ENCODE data around the gene DAND5.

Gene DAND5

DNA sequence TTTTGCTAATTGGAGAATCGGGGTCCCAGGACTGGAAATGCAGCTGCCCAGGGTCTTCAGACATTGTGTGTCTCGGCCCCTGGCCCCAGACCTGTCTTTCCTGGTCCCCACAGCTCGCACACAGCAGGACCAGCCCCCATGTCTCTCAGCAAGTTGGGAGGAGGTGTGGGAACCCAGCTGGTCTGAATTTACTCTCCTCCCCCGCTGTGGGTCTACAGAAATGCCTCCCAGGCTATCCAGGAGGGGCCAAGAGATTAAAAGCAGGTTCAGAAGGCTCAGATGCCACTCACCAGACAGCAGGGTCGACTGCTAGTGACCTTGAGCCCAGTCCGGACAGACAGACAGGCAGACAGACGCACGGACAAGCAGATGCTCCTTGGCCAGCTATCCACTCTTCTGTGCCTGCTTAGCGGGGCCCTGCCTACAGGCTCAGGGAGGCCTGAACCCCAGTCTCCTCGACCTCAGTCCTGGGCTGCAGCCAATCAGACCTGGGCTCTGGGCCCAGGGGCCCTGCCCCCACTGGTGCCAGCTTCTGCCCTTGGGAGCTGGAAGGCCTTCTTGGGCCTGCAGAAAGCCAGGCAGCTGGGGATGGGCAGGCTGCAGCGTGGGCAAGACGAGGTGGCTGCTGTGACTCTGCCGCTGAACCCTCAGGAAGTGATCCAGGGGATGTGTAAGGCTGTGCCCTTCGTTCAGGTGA is at the start of gene DAND5:
DAND5 (plus strand) TSS at position 285 of the 697 bp plus-strand sequence; CDS start at position 370, 85 bp downstream.
- DNase-seq = peak; percentile 54 to 92

GRCh38 chr19:12921047-12921446 is 48.3 kb upstream of the DAND5 start:
- DNase-seq = no peak

GRCh38 chr19:12922959-12923358 is 46.4 kb upstream of the DAND5 start:
- no peak for DNase-seq

DNA sequence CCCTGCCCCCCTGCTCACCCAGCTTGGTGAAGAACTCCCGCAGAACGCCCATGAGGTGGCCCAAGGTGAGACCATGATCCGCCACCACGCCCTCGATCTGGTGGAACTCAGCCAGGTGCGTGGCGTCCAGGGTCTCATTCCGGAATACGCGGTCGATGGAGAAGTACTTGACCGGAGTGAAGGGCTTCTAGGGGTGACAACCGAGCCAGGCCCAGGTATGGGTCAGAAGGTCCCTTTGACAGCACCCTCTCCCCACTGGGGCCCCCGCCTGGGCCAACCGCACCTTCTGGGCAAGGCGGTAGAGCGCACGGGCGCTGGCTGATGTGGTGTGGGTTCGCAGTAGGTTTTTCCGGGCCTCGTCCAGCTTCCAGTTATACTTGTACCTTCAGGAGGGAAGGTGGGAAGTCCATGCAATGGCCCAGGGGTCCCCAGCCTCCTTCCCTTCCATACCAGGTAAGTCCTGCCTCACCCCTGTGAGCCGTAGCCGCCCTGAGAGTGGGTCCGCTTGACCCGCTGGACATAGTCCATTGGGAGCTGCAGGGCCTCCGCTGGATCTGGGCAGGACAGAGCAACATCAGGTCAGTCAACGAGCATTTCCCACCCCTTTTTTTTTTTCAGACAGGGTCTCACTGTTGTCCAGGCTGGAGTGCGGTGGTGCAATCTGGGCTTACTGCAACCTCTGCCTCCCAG is 44.6 kb upstream of the DAND5 start:
- DNase-seq = no peak

DNA sequence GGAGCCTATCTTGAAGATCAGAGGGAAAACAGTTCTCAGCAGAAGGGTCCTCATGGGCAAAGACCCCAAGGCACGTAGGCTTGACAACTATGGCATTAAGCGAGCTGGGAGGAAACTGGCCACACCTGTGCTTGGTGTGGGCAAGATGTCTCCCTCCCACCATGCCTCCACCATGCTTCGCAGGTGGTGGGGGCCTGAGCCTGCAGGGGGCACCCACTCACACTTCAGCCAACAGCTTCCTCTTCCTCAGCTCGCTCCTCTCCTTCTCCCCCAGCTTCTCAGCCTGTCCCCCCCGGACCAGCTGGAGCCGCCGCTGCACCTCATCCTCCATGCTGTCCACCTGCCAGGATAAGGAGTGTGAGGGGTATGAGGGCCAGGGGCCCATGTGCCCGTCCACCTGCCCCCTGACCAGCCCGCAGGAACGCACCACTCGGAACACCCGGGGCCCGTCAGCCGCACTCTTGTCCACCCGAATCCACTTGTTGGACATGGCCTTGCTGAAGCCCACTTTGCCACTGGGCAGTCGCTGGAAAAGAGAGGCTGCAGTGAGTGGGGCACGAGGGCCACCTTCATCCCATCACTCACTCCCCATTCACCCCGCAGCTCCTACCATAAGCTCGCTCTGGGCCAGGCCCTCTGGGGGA is 39.3 kb upstream of the DAND5 start:
- DNase-seq = no peak

- DNase-seq = no peak
Observed at GRCh38 chr19:12932392-12933286, 36.7 kb upstream of the DAND5 start.

DNA sequence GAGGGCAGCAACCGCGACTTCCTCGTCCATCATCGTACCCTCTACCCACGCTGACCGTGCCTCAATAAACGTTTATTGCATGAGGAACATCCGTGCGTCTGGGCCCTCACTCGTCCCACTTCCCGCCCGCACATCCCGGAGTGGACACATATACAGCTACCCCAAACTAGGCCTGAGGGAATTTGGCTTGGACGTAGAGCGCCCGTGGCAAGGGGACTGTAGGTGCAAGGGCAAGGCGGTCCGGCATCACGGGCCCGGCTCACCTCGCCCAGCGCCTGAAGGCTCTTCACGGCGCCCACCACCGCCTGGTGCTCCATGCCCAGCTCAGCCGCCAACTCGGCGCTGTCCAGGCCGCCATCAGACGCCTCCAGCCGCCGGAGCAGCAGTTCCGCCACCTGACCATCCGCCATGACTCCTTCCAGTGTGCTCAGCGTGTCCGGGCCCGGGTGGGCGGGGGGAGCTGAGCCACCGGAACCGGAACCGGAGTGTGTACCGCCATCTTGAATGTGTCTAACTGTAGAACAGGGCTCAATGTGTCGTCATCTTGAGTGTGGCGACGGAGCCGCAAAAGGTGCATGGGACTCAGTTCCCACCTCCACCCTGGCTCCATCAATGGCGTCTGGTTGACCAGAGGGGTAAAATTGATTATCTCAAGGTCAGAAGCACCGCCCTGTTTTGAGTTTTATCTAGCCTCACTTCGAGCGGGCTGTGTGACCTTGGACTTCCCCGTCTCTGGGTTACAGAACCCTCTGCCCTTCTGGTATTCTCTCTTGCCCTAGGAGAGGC is 35.9 kb upstream of the DAND5 start, which contains the start of gene FARSA:
FARSA (minus strand) TSS at position 425 of the 786 bp plus-strand sequence; CDS start at position 410, 15 bp downstream.
- peak; percentile 91 to 94 for DNase-seq

DNA sequence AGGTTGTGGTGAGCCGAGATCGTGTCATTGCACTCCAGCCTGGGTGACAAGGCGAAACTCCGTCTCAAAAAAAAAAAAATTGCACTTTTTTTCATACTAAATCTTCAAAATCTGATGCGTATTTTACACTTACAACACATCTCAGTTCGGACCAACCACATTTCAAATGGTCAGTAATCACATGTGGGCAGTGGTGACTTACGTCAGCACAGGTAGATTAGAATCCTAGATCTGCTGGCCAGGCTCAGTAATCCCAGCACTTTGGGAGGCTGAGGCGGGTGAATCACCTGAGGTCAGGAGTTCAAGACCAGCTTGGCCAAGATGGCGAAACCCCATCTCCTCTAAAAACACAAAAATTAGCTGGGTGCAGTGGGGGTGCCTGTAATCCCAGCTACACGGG is 34.3 kb upstream of the DAND5 start:
- no peak for DNase-seq

GRCh38 chr19:12936582-12936981 is 32.8 kb upstream of the DAND5 start:
- DNase-seq = no peak

GRCh38 chr19:12937093-12937926 is 32.1 kb upstream of the DAND5 start:
- peak in 1 of 2 experiments; percentile 23 for DNase-seq

- peak; percentile 99 to 100 for DNase-seq
Observed at GRCh38 chr19:12937927-12938778, 31.2 kb upstream of the DAND5 start, which contains the start of gene CALR. CALR (plus strand) TSS chr19:12938609; CDS start chr19:12938680, 71 bp downstream.

GRCh38 chr19:12938779-12939601 is 30.4 kb upstream of the DAND5 start:
- DNase-seq = no peak

GRCh38 chr19:12939975-12940423 is 29.4 kb upstream of the DAND5 start:
- DNase-seq = no peak

GRCh38 chr19:12940897-12941296 is 28.5 kb upstream of the DAND5 start:
- no peak for DNase-seq

DNA sequence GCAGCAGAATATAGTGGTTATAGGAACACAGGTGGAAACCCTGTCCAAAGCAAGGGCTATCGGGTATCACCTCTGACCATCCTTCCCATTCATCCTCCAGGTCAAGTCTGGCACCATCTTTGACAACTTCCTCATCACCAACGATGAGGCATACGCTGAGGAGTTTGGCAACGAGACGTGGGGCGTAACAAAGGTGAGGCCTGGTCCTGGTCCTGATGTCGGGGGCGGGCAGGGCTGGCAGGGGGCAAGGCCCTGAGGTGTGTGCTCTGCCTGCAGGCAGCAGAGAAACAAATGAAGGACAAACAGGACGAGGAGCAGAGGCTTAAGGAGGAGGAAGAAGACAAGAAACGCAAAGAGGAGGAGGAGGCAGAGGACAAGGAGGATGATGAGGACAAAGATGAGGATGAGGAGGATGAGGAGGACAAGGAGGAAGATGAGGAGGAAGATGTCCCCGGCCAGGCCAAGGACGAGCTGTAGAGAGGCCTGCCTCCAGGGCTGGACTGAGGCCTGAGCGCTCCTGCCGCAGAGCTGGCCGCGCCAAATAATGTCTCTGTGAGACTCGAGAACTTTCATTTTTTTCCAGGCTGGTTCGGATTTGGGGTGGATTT is 25.8 kb upstream of the DAND5 start:
- no peak for DNase-seq

DNA sequence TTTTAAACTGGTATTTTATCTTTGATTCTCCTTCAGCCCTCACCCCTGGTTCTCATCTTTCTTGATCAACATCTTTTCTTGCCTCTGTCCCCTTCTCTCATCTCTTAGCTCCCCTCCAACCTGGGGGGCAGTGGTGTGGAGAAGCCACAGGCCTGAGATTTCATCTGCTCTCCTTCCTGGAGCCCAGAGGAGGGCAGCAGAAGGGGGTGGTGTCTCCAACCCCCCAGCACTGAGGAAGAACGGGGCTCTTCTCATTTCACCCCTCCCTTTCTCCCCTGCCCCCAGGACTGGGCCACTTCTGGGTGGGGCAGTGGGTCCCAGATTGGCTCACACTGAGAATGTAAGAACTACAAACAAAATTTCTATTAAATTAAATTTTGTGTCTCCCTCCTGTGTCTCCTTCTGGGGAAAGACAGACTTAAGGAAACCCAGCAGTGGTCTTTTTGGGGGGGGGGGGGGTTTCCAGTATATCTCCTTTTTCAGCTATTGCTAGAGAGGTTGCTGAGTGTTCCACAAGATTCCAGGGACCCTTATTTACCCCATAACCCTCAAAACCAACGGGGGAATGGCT is 25.2 kb upstream of the DAND5 start:
- DNase-seq = no peak

GRCh38 chr19:12945479-12946091 is 23.8 kb upstream of the DAND5 start, which contains the start of gene RAD23A:
RAD23A (plus strand) TSS chr19:12945862; CDS start chr19:12945949, 87 bp downstream.
- DNase-seq = peak; percentile 98 to 100
